SK-N-SH (cell line): ENCODE data around the gene C4orf50. TPM values are rescaled to one million over a fixed set of nuclear protein-coding genes. Genes with fewer than 3 reads are reported as not detected.

Experiments
- CTCF ChIA-PET: fragments of 300-600, 350-600 bp; formaldehyde crosslinking; extraction: SDS; loops from one replicate; lab custom pipeline; 2021; lab: Yijun Ruan, JAX
- POLR2A ChIA-PET: fragments of 350-600 bp; sonication (Branson Sonifier 250); formaldehyde crosslinking; extraction: SDS; loops from one replicate; lab custom pipeline; 2020; ENCODE audit warnings: antibody characterized with exemption, inconsistent platforms; lab: Yijun Ruan, JAX
- DNase-seq: peaks from one replicate; pipeline ENCODE4 v3.0.0; 2012
- H2AFZ ChIP-seq: fragments of 200-600 bp; sonication (generic); 2 replicates; pipeline ENCODE4 v1.8.1; 2016; ENCODE audit warnings: antibody characterized with exemption, mild to moderate bottlenecking, low read depth
- H3F3A ChIP-seq: fragments of 200-600 bp; sonication (generic); replicated peaks from 2 replicates; pipeline ENCODE3; 2016; ENCODE audit warnings: antibody characterized with exemption, mild to moderate bottlenecking; ENCODE audit not compliant: insufficient read depth
- H3K27ac ChIP-seq, 2 experiments: fragments of 200-500 bp in 1 of 2; fragments of 200-600 bp in 1 of 2; sonication (Bioruptor generic) in 1 of 2; sonication (generic), shearing (Covaris generic) in 1 of 2; 2 replicates each; pipeline versions ENCODE4 v1.5.1 to v1.6.1; 2014 to 2016; ENCODE audit warnings: low read depth in 2 of 2, inconsistent platforms in 1 of 2, low read length in 1 of 2, mild to moderate bottlenecking in 1 of 2, mixed read lengths in 1 of 2
- H3K27me3 ChIP-seq: fragments of 200-600 bp; sonication (generic), shearing (Covaris generic); 2 replicates; pipeline ENCODE4 v1.6.1; 2016; ENCODE audit warnings: mixed run types; ENCODE audit not compliant: insufficient read depth
- H3K36me3 ChIP-seq, 2 experiments: fragments of 200-500 bp in 1 of 2; fragments of 200-600 bp in 1 of 2; sonication (Bioruptor generic) in 1 of 2; sonication (generic) in 1 of 2; replicated peaks in 1 of 2; 2 replicates each; pipeline versions ENCODE3 to v1.5.1; 2014 to 2016; ENCODE audit warnings: low read length in 1 of 2, mild to moderate bottlenecking in 1 of 2; ENCODE audit not compliant: insufficient read depth in 2 of 2, control insufficient read depth in 1 of 2
- H3K4me1 ChIP-seq, 2 experiments: fragments of 200-500 bp in 1 of 2; fragments of 200-600 bp in 1 of 2; sonication (Bioruptor generic) in 1 of 2; sonication (generic), shearing (Covaris generic) in 1 of 2; 2 replicates each; pipeline versions ENCODE4 v1.5.1 to v1.6.1; 2014 to 2016; ENCODE audit warnings: low read depth in 1 of 2, low read length in 1 of 2, mixed run types in 1 of 2; ENCODE audit not compliant: insufficient read depth in 2 of 2, control insufficient read depth in 1 of 2
- H3K4me2 ChIP-seq: fragments of 200-600 bp; sonication (generic), shearing (Covaris generic); 2 replicates; pipeline ENCODE4 v1.6.1; 2017; ENCODE audit warnings: mixed run types
- H3K4me3 ChIP-seq, 2 experiments: fragments of 200-500 bp in 1 of 2; fragments of 200-600 bp in 1 of 2; sonication (Bioruptor generic) in 1 of 2; sonication (generic), shearing (Covaris generic) in 1 of 2; 2 replicates each; pipeline versions ENCODE4 v1.5.1 to v1.8.1; 2014 to 2016; ENCODE audit warnings: low read depth in 2 of 2, inconsistent platforms in 1 of 2, low read length in 1 of 2, mild to moderate bottlenecking in 1 of 2, mixed read lengths in 1 of 2, moderate library complexity in 1 of 2
- H3K79me2 ChIP-seq: fragments of 200-600 bp; sonication (generic); 2 replicates; pipeline ENCODE4 v1.8.1; 2017; ENCODE audit warnings: mild to moderate bottlenecking; ENCODE audit not compliant: insufficient read depth
- H3K9ac ChIP-seq: fragments of 200-600 bp; sonication (generic); 2 replicates; pipeline ENCODE4 v1.6.1; 2017; ENCODE audit warnings: mixed run types
- H3K9me2 ChIP-seq: fragments of 200-600 bp; sonication (generic); 2 replicates; pipeline ENCODE4 v1.6.1; 2017; ENCODE audit warnings: mixed run types
- H3K9me3 ChIP-seq: fragments of 200-600 bp; sonication (generic); 2 replicates; pipeline ENCODE4 v1.6.1; 2017; ENCODE audit warnings: mixed run types, mild to moderate bottlenecking, moderate library complexity
- H4K20me1 ChIP-seq: fragments of 200-600 bp; sonication (generic); 2 replicates; pipeline ENCODE4 v1.6.1; 2017; ENCODE audit warnings: mild to moderate bottlenecking, mixed run types; ENCODE audit not compliant: insufficient read depth
- EP300 ChIP-seq, 2 experiments: IDR thresholded peaks; 2 replicates each; pipeline versions ENCODE4 v1.4.0 to v1.6.1; 2012; ENCODE audit warnings: borderline replicate concordance in 1 of 2, low read depth in 1 of 2, low read length in 1 of 2
- FOSL2 ChIP-seq: IDR thresholded peaks from 2 replicates; pipeline ENCODE4 v1.4.0; 2012; ENCODE audit warnings: low read depth, mild to moderate bottlenecking, moderate library complexity, borderline replicate concordance
- FOXM1 ChIP-seq: IDR thresholded peaks from 2 replicates; pipeline ENCODE4 v1.4.0; 2012; ENCODE audit warnings: low read depth, mild to moderate bottlenecking
- GATA2 ChIP-seq: sonication (generic); formaldehyde crosslinking; IDR thresholded peaks from 2 replicates; pipeline ENCODE4 v1.5.0; 2020; ENCODE audit warnings: mild to moderate bottlenecking, missing genetic modification reagents
- IRF3 ChIP-seq: fragments of 150-350 bp; IDR thresholded peaks from 2 replicates; pipeline ENCODE4 v1.6.1; 2016; ENCODE audit warnings: mild to moderate bottlenecking, low read depth, low read length
- MAX ChIP-seq: IDR thresholded peaks from 2 replicates; pipeline ENCODE4 v1.4.0; 2012; ENCODE audit warnings: low read depth
- NRF1 ChIP-seq: IDR thresholded peaks from 2 replicates; pipeline ENCODE4 v1.6.1; 2012; ENCODE audit warnings: low read depth, mild to moderate bottlenecking, low read length
- POLR2AphosphoS5 ChIP-seq: IDR thresholded peaks from 2 replicates; pipeline ENCODE4 v1.6.1; 2012; ENCODE audit warnings: low read depth, low read length
- RAD21 ChIP-seq: IDR thresholded peaks from 2 replicates; pipeline ENCODE4 v1.6.1; 2012; ENCODE audit warnings: mild to moderate bottlenecking, low read length
- RCOR1 ChIP-seq: fragments of 150-350 bp; IDR thresholded peaks from 2 replicates; pipeline ENCODE4 v1.6.1; 2017; ENCODE audit warnings: antibody characterized with exemption, low read length
- RFX5 ChIP-seq: IDR thresholded peaks from 2 replicates; pipeline ENCODE4 v1.6.1; 2012; ENCODE audit warnings: mild to moderate bottlenecking, improper control_type of control experiment, low read length
- RXRA ChIP-seq: IDR thresholded peaks from 2 replicates; pipeline ENCODE4 v1.4.0; 2012; ENCODE audit warnings: low read depth, mild to moderate bottlenecking, borderline replicate concordance
- SMC3 ChIP-seq: IDR thresholded peaks from 2 replicates; pipeline ENCODE4 v1.6.1; 2012; ENCODE audit warnings: low read depth, low read length, improper control_type of control experiment
- TAF1 ChIP-seq: IDR thresholded peaks from 2 replicates; pipeline ENCODE4 v1.6.1; 2012; ENCODE audit warnings: low read depth, mild to moderate bottlenecking, low read length, moderate library complexity, borderline replicate concordance
- TCF12 ChIP-seq: IDR thresholded peaks from 2 replicates; pipeline ENCODE4 v1.4.0; 2012
- TEAD4 ChIP-seq: IDR thresholded peaks from 2 replicates; pipeline ENCODE4 v1.4.0; 2012; ENCODE audit warnings: mild to moderate bottlenecking, borderline replicate concordance; ENCODE audit not compliant: insufficient read depth
- USF1 ChIP-seq: IDR thresholded peaks from 2 replicates; pipeline ENCODE4 v1.4.0; 2012; ENCODE audit warnings: low read depth, borderline replicate concordance
- USF2 ChIP-seq: fragments of 150-350 bp; IDR thresholded peaks from 2 replicates; pipeline ENCODE4 v1.6.1; 2017; ENCODE audit warnings: antibody characterized with exemption, low read length, low read depth, borderline replicate concordance
- WGBS: methylation state at CpG from one replicate; pipeline ENCODE4 v1.1.6; 2017; ENCODE audit warnings: low lambda C conversion rate; 5-methylcytosine and 5-hydroxymethylcytosine counted together
- polyA plus RNA-seq, 3 experiments: library from polyadenylated mRNA; depleted of rRNA; stranded (reverse); fragments of >200 nt; gene quantifications; 2 replicates each; pipeline ENCODE4 v1.2.3, GENCODE V29; 2012

Gene C4orf50
- polyA plus RNA-seq, 1 of the 3 experiments (the other 2 are of a cell fraction) = under 0.01 TPM

- Histone ChIP-seq H3K79me2 (no peaks in the 10 kb centered on the region), H3K36me3 (no peaks in the 10 kb centered on the region), H3K4me3 (no peak overlapping the region), H3K4me2 (no peak overlapping the region), H3K9me3 (no peaks in the 10 kb centered on the region), H3K4me1 (no peaks in the 10 kb centered on the region; a peak in 1 of 4 replicates), H3K27ac (no peak overlapping the region), H3K27me3 (no peaks in the 10 kb centered on the region), H2AFZ (no peak overlapping the region), H3F3A (no peaks in the 10 kb centered on the region), H4K20me1 (no peaks in the 10 kb centered on the region), H3K9me2 (no peaks in the 10 kb centered on the region), H3K9ac (no peak overlapping the region)
- POLR2A ChIA-PET = no interaction called here
- CTCF ChIA-PET = interaction anchor here (1.1 to 1.3 kb wide), 2 partner anchors 8 to 32 kb away, joined by 3 read pairs; no protein-coding TSS in a partner anchor
- 31% methylated on average over 9 of the region's 9 CpGs for WGBS
- DNase-seq = no peak
- TF ChIP-seq TAF1 (no peak), EP300 (IDR thresholded peaks at IDR 0.05; ENCODE audit: borderline replicate concordance in 1 of 2, low read depth in 1 of 2, low read length in 1 of 2) (no peak), TEAD4 (no peak), MAX (no peak), FOXM1 (no peak), RXRA (no peak), USF1 (no peak), RAD21 (no peak), SMC3 (no peak), NRF1 (no peak), RFX5 (no peak), FOSL2 (no peak), GATA2 (CRISPR knock-in tag) (no peak)
Measured at GRCh38 chr4:5931526-5931925, 86.7 kb downstream of the C4orf50 start.

GRCh38 chr4:5930876-5931275 lies 87.4 kb downstream of the C4orf50 start:
- CTCF ChIA-PET = interaction anchor here (1.1 to 1.2 kb wide), 2 partner anchors 9 to 23 kb away, joined by 3 read pairs; no protein-coding TSS in a partner anchor
- H2AFZ ChIP-seq = no peak overlapping the region
- no peaks in the 10 kb centered on the region for H3F3A ChIP-seq
- H3K9ac ChIP-seq = no peak overlapping the region
- H3K4me2 ChIP-seq = no peak overlapping the region
- no peaks in the 10 kb centered on the region for H3K27me3 ChIP-seq
- no peaks in the 10 kb centered on the region; a peak in 1 of 4 replicates for H3K4me1 ChIP-seq
- DNase-seq = no peak
- TF ChIP-seq USF2 (no peak), TCF12 (no peak), RCOR1 (no peak), POLR2AphosphoS5 (no peak), IRF3 (no peak)
- H3K27ac ChIP-seq = no peak overlapping the region
- no peaks in the 10 kb centered on the region for H3K9me2 ChIP-seq
- H3K36me3 ChIP-seq = no peaks in the 10 kb centered on the region
- no peaks in the 10 kb centered on the region for H3K9me3 ChIP-seq
- H3K79me2 ChIP-seq = no peaks in the 10 kb centered on the region
- POLR2A ChIA-PET = no interaction called here
- H3K4me3 ChIP-seq = no peak overlapping the region
- no peaks in the 10 kb centered on the region for H4K20me1 ChIP-seq
- WGBS = 33% methylated on average over 7 of the region's 7 CpGs
